Osteoblast (primary cell): Measurements from ENCODE around the gene LAMTOR4. TPM values are rescaled to one million over a fixed set of nuclear protein-coding genes. Genes with fewer than 3 reads are reported as not detected.

Experiments
- DNase-seq: peaks from one replicate; pipeline ENCODE4 v3.0.0; 2011; ENCODE audit warnings: low spot score, mixed read lengths; ENCODE audit not compliant: insufficient read length; ENCODE audit errors: missing footprints
- H2AFZ ChIP-seq: 2 replicates; pipeline ENCODE4 v1.6.0; 2011; ENCODE audit warnings: mild to moderate bottlenecking, low read length
- H3K27ac ChIP-seq: 2 replicates; pipeline ENCODE4 v1.5.1; 2011; ENCODE audit warnings: mild to moderate bottlenecking, low read depth, low read length, moderate library complexity
- H3K27me3 ChIP-seq: 2 replicates; pipeline ENCODE4 v1.6.0; 2012; ENCODE audit warnings: mild to moderate bottlenecking, control low read depth, inconsistent platforms, low read length, moderate library complexity; ENCODE audit not compliant: insufficient read depth
- H3K36me3 ChIP-seq: 2 replicates; pipeline ENCODE4 v1.5.1; 2011; ENCODE audit warnings: mild to moderate bottlenecking, low read length, control low read depth, moderate library complexity; ENCODE audit not compliant: insufficient read depth
- H3K4me1 ChIP-seq: 2 replicates; pipeline ENCODE4 v1.5.1; 2011; ENCODE audit warnings: mild to moderate bottlenecking, low read length, control low read depth, moderate library complexity; ENCODE audit not compliant: insufficient read depth
- H3K4me2 ChIP-seq: 2 replicates; pipeline ENCODE4 v1.6.0; 2011; ENCODE audit warnings: mild to moderate bottlenecking, low read length; ENCODE audit not compliant: insufficient read depth
- H3K4me3 ChIP-seq: fragments of 200-600 bp; sonication (generic); 3 replicates; pipeline ENCODE4 v1.5.1; 2012; ENCODE audit warnings: mild to moderate bottlenecking, low read length, inconsistent platforms; ENCODE audit not compliant: insufficient read depth
- H3K79me2 ChIP-seq: 2 replicates; pipeline ENCODE4 v1.6.0; 2012; ENCODE audit warnings: mild to moderate bottlenecking, low read length, control low read depth, inconsistent platforms; ENCODE audit not compliant: insufficient read depth
- H3K9me3 ChIP-seq: 2 replicates; pipeline ENCODE4 v1.5.1; 2011; ENCODE audit warnings: low read depth, low read length, control low read depth
- H4K20me1 ChIP-seq: 2 replicates; pipeline ENCODE4 v1.6.0; 2012; ENCODE audit warnings: mild to moderate bottlenecking, low read length, control low read depth; ENCODE audit not compliant: insufficient read depth
- total RNA-seq: library from RNA; depleted of rRNA; stranded (reverse); fragments of >200 nt; gene quantifications from 2 replicates; pipeline ENCODE4 v1.2.3, GENCODE V29; 2012
- TF ChIP-seq, protein P1 (sequence below): IDR thresholded peaks from 2 replicates; pipeline ENCODE4 v1.5.1; 2011; ENCODE audit warnings: mild to moderate bottlenecking, low read depth, low read length, moderate library complexity; ENCODE audit errors: extremely low read depth

Gene LAMTOR4
- total RNA-seq, 1 donor: 63.7 TPM

DNA sequence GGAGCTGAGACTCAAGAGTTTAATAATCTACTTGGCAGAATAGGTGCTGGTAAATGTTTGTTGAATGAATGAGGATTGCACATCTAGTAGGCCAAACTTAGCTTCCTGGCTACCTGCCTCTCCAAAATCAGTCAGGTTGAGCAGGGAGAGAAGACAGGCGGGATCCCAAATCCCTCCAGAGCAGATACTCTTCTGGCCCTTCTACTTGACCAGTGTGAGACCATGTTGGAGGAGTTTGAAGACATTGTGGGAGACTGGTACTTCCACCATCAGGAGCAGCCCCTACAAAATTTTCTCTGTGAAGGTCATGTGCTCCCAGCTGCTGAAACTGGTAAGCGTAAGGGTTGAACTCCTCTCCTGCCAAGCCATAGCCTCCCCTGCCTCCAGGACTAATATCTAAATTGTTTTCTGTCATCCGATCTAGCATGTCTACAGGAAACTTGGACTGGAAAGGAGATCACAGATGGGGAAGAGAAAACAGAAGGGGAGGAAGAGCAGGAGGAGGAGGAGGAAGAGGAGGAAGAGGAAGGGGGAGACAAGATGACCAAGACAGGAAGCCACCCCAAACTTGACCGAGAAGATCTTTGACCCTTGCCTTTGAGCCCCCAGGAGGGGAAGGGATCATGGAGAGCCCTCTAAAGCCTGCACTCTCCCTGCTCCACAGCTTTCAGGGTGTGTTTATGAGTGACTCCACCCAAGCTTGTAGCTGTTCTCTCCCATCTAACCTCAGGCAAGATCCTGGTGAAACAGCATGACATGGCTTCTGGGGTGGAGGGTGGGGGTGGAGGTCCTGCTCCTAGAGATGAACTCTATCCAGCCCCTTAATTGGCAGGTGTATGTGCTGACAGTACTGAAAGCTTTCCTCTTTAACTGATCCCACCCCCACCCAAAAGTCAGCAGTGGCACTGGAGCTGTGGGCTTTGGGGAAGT lies 24.2 kb upstream of the LAMTOR4 start:
- TF ChIP-seq, protein P1, sequence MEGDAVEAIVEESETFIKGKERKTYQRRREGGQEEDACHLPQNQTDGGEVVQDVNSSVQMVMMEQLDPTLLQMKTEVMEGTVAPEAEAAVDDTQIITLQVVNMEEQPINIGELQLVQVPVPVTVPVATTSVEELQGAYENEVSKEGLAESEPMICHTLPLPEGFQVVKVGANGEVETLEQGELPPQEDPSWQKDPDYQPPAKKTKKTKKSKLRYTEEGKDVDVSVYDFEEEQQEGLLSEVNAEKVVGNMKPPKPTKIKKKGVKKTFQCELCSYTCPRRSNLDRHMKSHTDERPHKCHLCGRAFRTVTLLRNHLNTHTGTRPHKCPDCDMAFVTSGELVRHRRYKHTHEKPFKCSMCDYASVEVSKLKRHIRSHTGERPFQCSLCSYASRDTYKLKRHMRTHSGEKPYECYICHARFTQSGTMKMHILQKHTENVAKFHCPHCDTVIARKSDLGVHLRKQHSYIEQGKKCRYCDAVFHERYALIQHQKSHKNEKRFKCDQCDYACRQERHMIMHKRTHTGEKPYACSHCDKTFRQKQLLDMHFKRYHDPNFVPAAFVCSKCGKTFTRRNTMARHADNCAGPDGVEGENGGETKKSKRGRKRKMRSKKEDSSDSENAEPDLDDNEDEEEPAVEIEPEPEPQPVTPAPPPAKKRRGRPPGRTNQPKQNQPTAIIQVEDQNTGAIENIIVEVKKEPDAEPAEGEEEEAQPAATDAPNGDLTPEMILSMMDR: no peak
- H3K27me3 ChIP-seq: no peaks in the 10 kb centered on the region
- H3K4me3 ChIP-seq: no peak overlapping the region
- H3K36me3 ChIP-seq: peaks cover 14% of the 10 kb centered on the region
- DNase-seq: peak; percentile 77
- H3K4me1 ChIP-seq: peaks cover 19% of the 10 kb centered on the region
- H4K20me1 ChIP-seq: no peaks in the 10 kb centered on the region
- H2AFZ ChIP-seq: no peak overlapping the region
- H3K4me2 ChIP-seq: no peak overlapping the region
- H3K27ac ChIP-seq: no peak overlapping the region
- peaks cover 16% of the 10 kb centered on the region for H3K79me2 ChIP-seq
- H3K9me3 ChIP-seq: no peaks in the 10 kb centered on the region

DNA sequence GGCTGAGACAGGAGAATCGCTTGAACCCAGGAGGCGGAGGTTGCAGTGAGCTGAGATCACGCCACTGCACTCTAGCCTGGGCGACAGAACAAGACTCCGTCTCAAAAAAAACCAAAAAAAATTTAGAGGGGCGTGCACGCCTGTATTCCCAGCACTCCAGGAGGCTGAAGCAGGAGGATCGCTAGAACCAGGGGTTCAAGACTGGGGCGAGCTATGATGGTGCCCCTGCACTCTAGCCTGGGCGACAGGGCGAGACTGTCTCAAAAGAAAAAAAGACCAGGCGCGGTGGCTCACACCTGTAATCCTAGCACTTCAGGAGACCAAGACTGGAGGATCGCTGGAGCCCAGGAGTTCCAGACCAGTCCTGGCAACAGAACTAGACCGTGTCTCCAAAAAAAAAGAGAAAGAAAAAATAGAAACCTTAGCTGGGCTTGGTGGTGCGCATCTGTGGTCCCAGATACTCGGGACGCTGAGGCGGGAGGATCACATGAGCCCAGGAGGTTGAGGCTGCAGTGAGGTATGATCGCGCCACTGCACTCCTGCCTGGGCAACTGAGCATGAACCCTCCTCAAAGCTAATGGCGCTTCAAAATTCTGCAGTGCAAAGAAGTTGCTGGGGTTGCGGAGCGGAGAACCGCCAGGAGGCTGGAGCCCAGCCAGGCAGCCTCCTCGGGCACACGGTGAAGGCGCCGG lies 22.3 kb upstream of the LAMTOR4 start:
- Histone ChIP-seq H2AFZ (peak overlapping the region; percentile 98), H3K4me3 (peak overlapping the region; percentile 98)
- no peak for DNase-seq

DNA sequence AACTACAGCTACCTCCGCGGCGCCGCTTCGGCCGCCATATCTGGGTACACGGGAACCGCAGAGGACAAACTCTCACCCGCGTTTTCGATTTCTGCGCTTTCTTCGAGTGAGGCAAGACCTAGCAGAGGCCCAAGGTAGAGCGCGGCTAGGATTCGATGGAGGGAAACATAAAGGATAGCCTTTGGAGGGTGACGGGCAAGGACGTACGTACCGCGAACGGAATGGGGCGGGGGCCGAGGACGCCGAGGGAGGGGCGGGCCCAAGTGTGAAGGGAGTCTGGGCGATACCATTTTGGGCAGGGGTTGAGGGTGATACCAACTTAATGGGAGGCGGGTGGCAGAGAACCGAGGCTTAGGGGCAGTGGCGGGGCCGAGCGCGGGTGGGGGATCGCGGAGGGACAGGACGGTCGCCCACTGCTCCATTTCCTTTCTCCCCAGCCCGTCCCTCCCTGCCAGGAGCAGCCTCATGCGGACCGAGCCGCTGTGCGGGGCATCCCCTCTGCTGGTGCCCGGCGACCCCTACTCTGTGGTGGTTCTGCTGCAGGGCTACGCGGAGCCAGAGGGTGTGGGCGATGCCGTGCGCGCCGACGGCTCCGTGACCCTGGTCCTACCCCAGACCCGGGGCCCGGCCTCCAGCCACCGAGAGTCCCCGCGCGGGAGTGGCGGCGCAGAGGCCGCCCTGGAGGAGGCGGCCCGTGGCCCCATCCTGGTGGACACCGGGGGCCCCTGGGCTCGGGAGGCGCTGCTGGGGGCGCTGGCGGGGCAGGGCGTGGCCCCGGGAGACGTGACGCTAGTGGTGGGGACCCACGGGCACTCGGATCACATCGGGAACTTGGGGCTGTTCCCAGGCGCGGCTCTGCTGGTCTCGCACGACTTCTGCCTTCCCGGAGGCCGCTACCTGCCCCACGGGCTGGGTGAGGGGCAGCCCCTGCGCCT lies 21.5 kb upstream of the LAMTOR4 start, which contains the start of gene MBLAC1:
Gene MBLAC1 (plus strand): TSS at position 37 of the 935 bp plus-strand sequence. CDS start 429 bp downstream, at position 466.
- H3K4me2 ChIP-seq: peak within 1 kb of the TSS; percentile 98
- H3K79me2 ChIP-seq: peaks cover 8% of the 10 kb centered on the region
- no peaks in the 10 kb centered on the region for H3K27me3 ChIP-seq
- H3K36me3 ChIP-seq: peaks cover 14% of the 10 kb centered on the region
- peak within 1 kb of the TSS; percentile 98 for H2AFZ ChIP-seq
- peaks cover 7% of the 10 kb centered on the region for H3K4me1 ChIP-seq
- no peaks in the 10 kb centered on the region for H3K9me3 ChIP-seq
- peak; percentile 98 for DNase-seq
- TF ChIP-seq, protein P1: no peak
- peak within 1 kb of the TSS; percentile 98 for H3K4me3 ChIP-seq
- peak within 1 kb of the TSS; percentile 92 for H3K27ac ChIP-seq
- H4K20me1 ChIP-seq: no peaks in the 10 kb centered on the region

More for the DNA sequence above, 22.3 kb upstream of the LAMTOR4 start:
- TF ChIP-seq, protein P1: no peak
- Histone ChIP-seq H4K20me1 (no peaks in the 10 kb centered on the region), H3K79me2 (peaks cover 8% of the 10 kb centered on the region), H3K27ac (peak overlapping the region; percentile 92), H3K9me3 (no peaks in the 10 kb centered on the region), H3K27me3 (no peaks in the 10 kb centered on the region), H3K4me2 (peak overlapping the region; percentile 98), H3K4me1 (peaks cover 7% of the 10 kb centered on the region), H3K36me3 (peaks cover 14% of the 10 kb centered on the region)
